Epidermal melanocyte (primary cell): ENCODE data around the gene YIPF4.
"Not testable (repeated sequence)": the region's sequence is repeated elsewhere in the genome, so short reads cannot be mapped to it uniquely, and the experiment has no call there.

Source experiments
- DNase-seq: peaks from one replicate; pipeline ENCODE4 v3.0.0; 2011; ENCODE audit warnings: low spot score; ENCODE audit not compliant: insufficient read length

YIPF4 gene

GRCh38 chr2:32365679-32366078 lies 88.0 kb downstream of the YIPF4 start:
- not testable (repeated sequence) for DNase-seq
